Ovary (tissue), 9 donors: ENCODE measurements around the gene UBA3. TPM values are rescaled to one million over a fixed set of nuclear protein-coding genes. Genes with fewer than 3 reads are reported as not detected.

Experiments used
- DNase-seq, 5 donors: peaks; one replicate each; pipeline ENCODE4 v3.0.0-alpha.2; 2019 to 2020
- H3K27ac ChIP-seq, 2 donors: fragments of 200-600 bp; one replicate each; pipeline versions ENCODE4 v1.5.1 to v1.8.0; 2019 to 2022
- H3K27me3 ChIP-seq: fragments of 200-600 bp; one replicate; pipeline ENCODE4 v1.8.0; 2022
- H3K36me3 ChIP-seq: fragments of 200-600 bp; sonication (generic); one replicate; pipeline ENCODE4 v1.5.1; 2019
- H3K4me1 ChIP-seq: one replicate; pipeline ENCODE4 v1.8.1; 2013; ENCODE audit warnings: mild to moderate bottlenecking, moderate library complexity; ENCODE audit not compliant: insufficient read depth
- H3K4me3 ChIP-seq: fragments of 200-600 bp; sonication (generic); one replicate; pipeline ENCODE4 v1.5.1; 2017
- H3K9me3 ChIP-seq, 2 donors: fragments of 200-600 bp in 1 of 2; sonication (generic) in 1 of 2; one replicate each; pipeline versions ENCODE4 v1.5.1 to v1.8.1; 2013 to 2019; ENCODE audit warnings: mild to moderate bottlenecking in 1 of 2, moderate library complexity in 1 of 2
- CTCF ChIP-seq, 3 donors: fragments of 450-650 bp in 2 of 3; fragments of 200-600 bp in 1 of 3; IDR thresholded peaks; one replicate each; pipeline versions ENCODE4 v1.5.1 to v1.8.0; 2016 to 2022; ENCODE audit warnings: antibody characterized with exemption in 3 of 3, mild to moderate bottlenecking in 1 of 3
- EP300 ChIP-seq: sonication (generic); formaldehyde crosslinking; IDR thresholded peaks from one replicate; pipeline ENCODE4 v1.6.1; 2017; ENCODE audit warnings: antibody characterized with exemption
- POLR2A ChIP-seq: fragments of 450-650 bp; IDR thresholded peaks from one replicate; pipeline ENCODE4 v1.6.1; 2017; ENCODE audit warnings: antibody characterized with exemption, mild to moderate bottlenecking, moderate library complexity
- WGBS, 3 donors: extraction: QIAGEN DNeasy Blood & Tissue Kit in 1 of 3; methylation state at CpG; one replicate each; pipeline versions ENCODE4 v1.1.5 to v1.1.7; 2013 to 2017; 5-methylcytosine and 5-hydroxymethylcytosine counted together
- intact Hi-C, 4 donors: fragments of 100-400 bp; cut with DNase I; formaldehyde crosslinking; loops; one replicate each; pipeline versions ENCODE4 v1.11.0 to v1.15.1; 2022 to 2023
- polyA plus RNA-seq, 2 donors: library from polyadenylated mRNA; stranded (reverse); fragments of 200-250 nt in 1 of 2; fragments of 350-450 nt in 1 of 2; fragmentation: Illumina TruSeq in 1 of 2; extraction: RNeasy Lipid Tissue Mini Kit (QIAGEN cat#74804) in 1 of 2; gene quantifications; one replicate each; pipeline ENCODE4 v1.2.3, GENCODE V29; 2013 to 2014
- total RNA-seq, 7 donors: library from RNA; depleted of rRNA in 2 of 7; stranded (reverse); fragments of >200 nt in 2 of 7; fragmentation: NEBNext Ultra II Directional in 3 of 7; extraction: Animal tissue kit (Norgen Biotek cat#: 25700) in 3 of 7; gene quantifications; one replicate each; pipeline versions ENCODE4 v1.1.0 to v1.2.4, GENCODE V29; 2016 to 2023
- donor health status: DM: no; HTN: no; CAD: no; lungs with moderate emphysema.
- donor health status: DM: no; HTN: no; CAD: no.
- donor health status: Bipolar disorder and iron deficiency.
- donor health status: DM: yes; HTN: yes; CAD: no.
- donor health status: DM: no; HTN: no; CAD: no.
- donor health status: DM: yes; HTN: yes; CAD: no.

The UBA3 gene
- total and polyA plus RNA-seq, 9 donors = 34.7 to 54.9 (median 47.7) TPM

- H3K9me3 ChIP-seq = no peaks in the 10 kb centered on the region
- intact Hi-C loops = no loop called here
Measured at GRCh38 chr3:69031635-69032034, 48.5 kb downstream of the UBA3 start.

GRCh38 chr3:69020857-69021256, 59.3 kb downstream of the UBA3 start:
- Histone ChIP-seq H3K27me3 (no peaks in the 10 kb centered on the region), H3K4me1 (no peaks in the 10 kb centered on the region), H3K9me3 (no peaks in the 10 kb centered on the region), H3K27ac (no peak overlapping the region), H3K4me3 (no peak overlapping the region), H3K36me3 (no peaks in the 10 kb centered on the region)
- TF ChIP-seq POLR2A (no peak), EP300 (no peak), CTCF (IDR thresholded peaks at IDR 0.05) (no peak)
- no peak for DNase-seq
- intact Hi-C loops = no loop called here
- WGBS, 3 donors = 74 to 77% (median 75%) methylated on average over 4 of the region's 4 CpGs

More at GRCh38 chr3:69031635-69032034, 48.5 kb downstream of the UBA3 start:
- no peaks in the 10 kb centered on the region for H3K36me3 ChIP-seq
- H3K4me1 ChIP-seq = no peaks in the 10 kb centered on the region
- TF ChIP-seq CTCF (IDR thresholded peaks at IDR 0.05) (no peak), POLR2A (no peak), EP300 (no peak)
- no peak for DNase-seq
- 81 to 83% (median 82%) methylated on average over 1 of the region's 1 CpG for WGBS, 3 donors
- no peak overlapping the region for H3K27ac ChIP-seq
- no peak overlapping the region for H3K4me3 ChIP-seq
- no peaks in the 10 kb centered on the region for H3K27me3 ChIP-seq

- Histone ChIP-seq H3K4me1 (no peaks in the 10 kb centered on the region), H3K27me3 (no peaks in the 10 kb centered on the region), H3K9me3 (no peaks in the 10 kb centered on the region), H3K27ac (no peak overlapping the region), H3K36me3 (no peaks in the 10 kb centered on the region), H3K4me3 (no peak overlapping the region)
- no peak for TF ChIP-seq POLR2A
- TF ChIP-seq CTCF (IDR thresholded peaks at IDR 0.05) = no peak
- no peak for TF ChIP-seq EP300
- WGBS, 3 donors = 43 to 53% (median 50%) methylated on average over 2 of the region's 2 CpGs
- no peak for DNase-seq
- intact Hi-C loops = no loop called here
Measured at GRCh38 chr3:69020424-69020823, 59.7 kb downstream of the UBA3 start.

DNA sequence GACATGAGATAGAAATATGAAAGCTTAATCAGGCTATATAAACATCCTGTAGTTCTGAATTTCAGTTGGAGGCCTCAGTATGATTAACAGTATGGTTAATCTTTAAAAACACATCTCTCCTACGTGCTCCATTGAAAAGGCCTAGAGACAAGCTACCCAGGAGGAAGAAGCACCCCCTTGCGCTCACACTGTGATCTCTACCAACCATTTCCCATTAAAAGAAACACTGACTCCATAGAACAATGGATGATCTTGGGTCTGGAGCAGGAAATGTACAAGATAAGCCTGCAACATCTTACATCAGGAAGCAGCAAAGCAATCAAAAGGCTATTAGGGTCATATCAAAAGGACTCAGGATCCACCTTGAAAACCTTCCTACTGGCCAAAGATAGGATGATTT, 63.3 kb downstream of the UBA3 start:
- intact Hi-C loops = no loop called here
- no peak for DNase-seq
- Histone ChIP-seq H3K27ac (no peak overlapping the region), H3K4me3 (no peak overlapping the region), H3K27me3 (no peaks in the 10 kb centered on the region), H3K36me3 (no peaks in the 10 kb centered on the region), H3K4me1 (peaks cover 4% of the 10 kb centered on the region), H3K9me3 (no peaks in the 10 kb centered on the region)
- TF ChIP-seq EP300 = no peak
- TF ChIP-seq POLR2A = no peak
- TF ChIP-seq CTCF (IDR thresholded peaks at IDR 0.05) = no peak
- WGBS, 3 donors = 90 to 98% (median 96%) methylated on average over 2 of the region's 2 CpGs
